ENCODE data around the gene DUSP11. TPM values are rescaled to one million over a fixed set of nuclear protein-coding genes. Genes with fewer than 3 reads are reported as not detected.

The DUSP11 gene
- total and polyA plus RNA-seq, 2 of the 13 experiments (the other 11 are each of a cell fraction or from before 2014, with no cell fraction given), result 30.5 to 36.2 TPM

DNA sequence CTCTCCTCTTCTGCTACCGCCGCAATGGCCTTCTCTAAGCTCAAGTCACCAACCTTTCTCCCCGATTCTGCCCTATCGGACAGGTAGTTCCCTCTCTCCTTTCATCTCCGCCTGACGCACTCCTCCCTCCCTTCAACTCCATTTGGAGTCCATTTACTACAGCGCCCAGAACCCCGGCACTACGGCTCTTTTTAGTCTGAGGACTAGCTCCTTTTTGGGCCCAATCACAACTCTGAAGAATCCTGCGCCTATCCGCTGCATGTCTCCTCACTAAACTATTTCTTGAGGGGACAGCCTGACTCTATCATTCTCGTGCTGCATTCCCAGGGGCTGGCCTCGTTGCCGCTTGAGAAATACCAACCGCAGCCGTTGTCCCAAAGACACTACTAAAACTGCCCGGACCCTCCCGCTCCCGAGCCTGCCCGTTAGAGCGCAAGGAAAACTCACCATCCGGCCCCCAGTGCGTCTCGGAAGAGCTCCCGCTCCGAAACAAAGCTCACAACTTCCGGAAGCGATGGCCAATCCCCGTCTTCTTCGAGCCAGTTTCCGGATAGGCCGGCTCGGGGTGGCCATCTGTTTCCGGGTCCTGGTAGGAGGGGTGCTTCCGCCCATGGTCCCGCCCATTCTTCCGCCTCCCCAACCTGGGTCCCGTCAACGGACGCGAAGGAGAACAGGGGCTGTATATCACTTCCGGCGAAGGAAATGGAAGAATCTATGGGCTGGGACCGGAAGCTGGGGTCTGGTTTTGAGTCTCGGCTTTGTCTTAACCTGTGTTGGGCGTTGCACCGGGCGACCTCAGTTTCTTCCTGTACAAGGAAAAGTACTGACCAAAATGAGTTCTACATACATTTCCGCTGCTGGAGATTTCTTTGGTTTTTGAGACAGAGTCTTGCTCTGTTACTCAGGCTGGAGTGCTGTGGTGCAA, 42.8 kb downstream of the DUSP11 start, which contains the start of gene TPRKB (continued):
- peak; percentile 96 for TF ChIP-seq ETV5 (CRISPR knock-in tag; IDR thresholded peaks at IDR 0.05; ENCODE audit: borderline replicate concordance)
- no peak; the same call in 1 of the 2 replicates for TF ChIP-seq SALL2 (CRISPR knock-in tag; IDR thresholded peaks at IDR 0.05)
- TF ChIP-seq, protein P1, sequence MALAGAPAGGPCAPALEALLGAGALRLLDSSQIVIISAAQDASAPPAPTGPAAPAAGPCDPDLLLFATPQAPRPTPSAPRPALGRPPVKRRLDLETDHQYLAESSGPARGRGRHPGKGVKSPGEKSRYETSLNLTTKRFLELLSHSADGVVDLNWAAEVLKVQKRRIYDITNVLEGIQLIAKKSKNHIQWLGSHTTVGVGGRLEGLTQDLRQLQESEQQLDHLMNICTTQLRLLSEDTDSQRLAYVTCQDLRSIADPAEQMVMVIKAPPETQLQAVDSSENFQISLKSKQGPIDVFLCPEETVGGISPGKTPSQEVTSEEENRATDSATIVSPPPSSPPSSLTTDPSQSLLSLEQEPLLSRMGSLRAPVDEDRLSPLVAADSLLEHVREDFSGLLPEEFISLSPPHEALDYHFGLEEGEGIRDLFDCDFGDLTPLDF (CRISPR knock-in tag; IDR thresholded peaks at IDR 0.05), result peak; percentile 64
- peak; percentile 94 for TF ChIP-seq HOXA3 (CRISPR knock-in tag; IDR thresholded peaks at IDR 0.05)
- TF ChIP-seq, protein P2, sequence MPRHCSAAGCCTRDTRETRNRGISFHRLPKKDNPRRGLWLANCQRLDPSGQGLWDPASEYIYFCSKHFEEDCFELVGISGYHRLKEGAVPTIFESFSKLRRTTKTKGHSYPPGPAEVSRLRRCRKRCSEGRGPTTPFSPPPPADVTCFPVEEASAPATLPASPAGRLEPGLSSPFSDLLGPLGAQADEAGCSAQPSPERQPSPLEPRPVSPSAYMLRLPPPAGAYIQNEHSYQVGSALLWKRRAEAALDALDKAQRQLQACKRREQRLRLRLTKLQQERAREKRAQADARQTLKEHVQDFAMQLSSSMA (CRISPR knock-in tag; IDR thresholded peaks at IDR 0.05), result peak; percentile 82
- no peak; the same call in 1 of the 2 replicates for TF ChIP-seq ZNF878 (CRISPR knock-in tag; IDR thresholded peaks at IDR 0.05)
- TF ChIP-seq TBX3 (IDR thresholded peaks at IDR 0.05; ENCODE audit: borderline replicate concordance), result no peak
- peak; percentile 89; the same call in 1 of the 2 replicates for TF ChIP-seq SMAD1 (CRISPR knock-in tag; IDR thresholded peaks at IDR 0.05; ENCODE audit: borderline replicate concordance, low read depth)
- peak; percentile 89; the same call in 1 of the 2 replicates for TF ChIP-seq ZNF446 (CRISPR knock-in tag; IDR thresholded peaks at IDR 0.05)
- peak; percentile 69 for TF ChIP-seq REL (CRISPR knock-in tag; conservative IDR thresholded peaks at IDR 0.05)
- TF ChIP-seq ZNF136 (CRISPR knock-in tag; IDR thresholded peaks at IDR 0.05; ENCODE audit: low read depth), result peak; percentile 96
- TF ChIP-seq, protein P3, sequence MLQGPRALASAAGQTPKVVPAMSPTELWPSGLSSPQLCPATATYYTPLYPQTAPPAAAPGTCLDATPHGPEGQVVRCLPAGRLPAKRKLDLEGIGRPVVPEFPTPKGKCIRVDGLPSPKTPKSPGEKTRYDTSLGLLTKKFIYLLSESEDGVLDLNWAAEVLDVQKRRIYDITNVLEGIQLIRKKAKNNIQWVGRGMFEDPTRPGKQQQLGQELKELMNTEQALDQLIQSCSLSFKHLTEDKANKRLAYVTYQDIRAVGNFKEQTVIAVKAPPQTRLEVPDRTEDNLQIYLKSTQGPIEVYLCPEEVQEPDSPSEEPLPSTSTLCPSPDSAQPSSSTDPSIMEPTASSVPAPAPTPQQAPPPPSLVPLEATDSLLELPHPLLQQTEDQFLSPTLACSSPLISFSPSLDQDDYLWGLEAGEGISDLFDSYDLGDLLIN (CRISPR knock-in tag; IDR thresholded peaks at IDR 0.05; ENCODE audit: borderline replicate concordance), result no peak
- TF ChIP-seq, protein P4, sequence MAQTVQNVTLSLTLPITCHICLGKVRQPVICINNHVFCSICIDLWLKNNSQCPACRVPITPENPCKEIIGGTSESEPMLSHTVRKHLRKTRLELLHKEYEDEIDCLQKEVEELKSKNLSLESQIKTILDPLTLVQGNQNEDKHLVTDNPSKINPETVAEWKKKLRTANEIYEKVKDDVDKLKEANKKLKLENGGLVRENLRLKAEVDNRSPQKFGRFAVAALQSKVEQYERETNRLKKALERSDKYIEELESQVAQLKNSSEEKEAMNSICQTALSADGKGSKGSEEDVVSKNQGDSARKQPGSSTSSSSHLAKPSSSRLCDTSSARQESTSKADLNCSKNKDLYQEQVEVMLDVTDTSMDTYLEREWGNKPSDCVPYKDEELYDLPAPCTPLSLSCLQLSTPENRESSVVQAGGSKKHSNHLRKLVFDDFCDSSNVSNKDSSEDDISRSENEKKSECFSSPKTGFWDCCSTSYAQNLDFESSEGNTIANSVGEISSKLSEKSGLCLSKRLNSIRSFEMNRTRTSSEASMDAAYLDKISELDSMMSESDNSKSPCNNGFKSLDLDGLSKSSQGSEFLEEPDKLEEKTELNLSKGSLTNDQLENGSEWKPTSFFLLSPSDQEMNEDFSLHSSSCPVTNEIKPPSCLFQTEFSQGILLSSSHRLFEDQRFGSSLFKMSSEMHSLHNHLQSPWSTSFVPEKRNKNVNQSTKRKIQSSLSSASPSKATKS (CRISPR knock-in tag; IDR thresholded peaks at IDR 0.05), result peak; percentile 95
- no peak for TF ChIP-seq TCF7 (IDR thresholded peaks at IDR 0.05; ENCODE audit: low read depth)
- TF ChIP-seq, protein P5, sequence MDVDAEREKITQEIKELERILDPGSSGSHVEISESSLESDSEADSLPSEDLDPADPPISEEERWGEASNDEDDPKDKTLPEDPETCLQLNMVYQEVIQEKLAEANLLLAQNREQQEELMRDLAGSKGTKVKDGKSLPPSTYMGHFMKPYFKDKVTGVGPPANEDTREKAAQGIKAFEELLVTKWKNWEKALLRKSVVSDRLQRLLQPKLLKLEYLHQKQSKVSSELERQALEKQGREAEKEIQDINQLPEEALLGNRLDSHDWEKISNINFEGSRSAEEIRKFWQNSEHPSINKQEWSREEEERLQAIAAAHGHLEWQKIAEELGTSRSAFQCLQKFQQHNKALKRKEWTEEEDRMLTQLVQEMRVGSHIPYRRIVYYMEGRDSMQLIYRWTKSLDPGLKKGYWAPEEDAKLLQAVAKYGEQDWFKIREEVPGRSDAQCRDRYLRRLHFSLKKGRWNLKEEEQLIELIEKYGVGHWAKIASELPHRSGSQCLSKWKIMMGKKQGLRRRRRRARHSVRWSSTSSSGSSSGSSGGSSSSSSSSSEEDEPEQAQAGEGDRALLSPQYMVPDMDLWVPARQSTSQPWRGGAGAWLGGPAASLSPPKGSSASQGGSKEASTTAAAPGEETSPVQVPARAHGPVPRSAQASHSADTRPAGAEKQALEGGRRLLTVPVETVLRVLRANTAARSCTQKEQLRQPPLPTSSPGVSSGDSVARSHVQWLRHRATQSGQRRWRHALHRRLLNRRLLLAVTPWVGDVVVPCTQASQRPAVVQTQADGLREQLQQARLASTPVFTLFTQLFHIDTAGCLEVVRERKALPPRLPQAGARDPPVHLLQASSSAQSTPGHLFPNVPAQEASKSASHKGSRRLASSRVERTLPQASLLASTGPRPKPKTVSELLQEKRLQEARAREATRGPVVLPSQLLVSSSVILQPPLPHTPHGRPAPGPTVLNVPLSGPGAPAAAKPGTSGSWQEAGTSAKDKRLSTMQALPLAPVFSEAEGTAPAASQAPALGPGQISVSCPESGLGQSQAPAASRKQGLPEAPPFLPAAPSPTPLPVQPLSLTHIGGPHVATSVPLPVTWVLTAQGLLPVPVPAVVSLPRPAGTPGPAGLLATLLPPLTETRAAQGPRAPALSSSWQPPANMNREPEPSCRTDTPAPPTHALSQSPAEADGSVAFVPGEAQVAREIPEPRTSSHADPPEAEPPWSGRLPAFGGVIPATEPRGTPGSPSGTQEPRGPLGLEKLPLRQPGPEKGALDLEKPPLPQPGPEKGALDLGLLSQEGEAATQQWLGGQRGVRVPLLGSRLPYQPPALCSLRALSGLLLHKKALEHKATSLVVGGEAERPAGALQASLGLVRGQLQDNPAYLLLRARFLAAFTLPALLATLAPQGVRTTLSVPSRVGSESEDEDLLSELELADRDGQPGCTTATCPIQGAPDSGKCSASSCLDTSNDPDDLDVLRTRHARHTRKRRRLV (CRISPR knock-in tag; IDR thresholded peaks at IDR 0.05), result peak; percentile 70; the same call in 1 of the 2 replicates
- TF ChIP-seq MYNN (CRISPR knock-in tag; IDR thresholded peaks at IDR 0.05; ENCODE audit: low read depth), result peak; percentile 68; the same call in 1 of the 2 replicates
- TF ChIP-seq MXI1 (IDR thresholded peaks at IDR 0.05; ENCODE audit: borderline replicate concordance, low read depth, low read length), result peak; percentile 79; the same call in 2 of the 3 replicates
